Heart right ventricle (tissue), 16 donors: Measurements from ENCODE around the gene WHAMM. TPM values are rescaled to one million over a fixed set of nuclear protein-coding genes. Genes with fewer than 3 reads are reported as not detected.

Source experiments
- ATAC-seq, 8 donors: fragments of 200-7000 bp; cut with Tn5 transposase; one replicate each; pipeline ENCODE4 v1.9.1; 2020; ENCODE audit warnings: mild to moderate bottlenecking in 8 of 8, moderate library complexity in 8 of 8, moderate number of reproducible peaks in 1 of 8
- DNase-seq, 2 donors: peaks; one replicate each; pipeline ENCODE4 v3.0.0-alpha.2; 2020
- H3K27ac ChIP-seq, 10 donors: fragments of 200-600 bp; sonication (generic) in 2 of 10; one replicate each; pipeline versions ENCODE4 v1.5.0 to v1.8.0; 2020 to 2022; ENCODE audit warnings: mild to moderate bottlenecking in 3 of 10
- H3K27me3 ChIP-seq, 7 donors: fragments of 200-600 bp; one replicate each; pipeline ENCODE4 v1.8.0; 2021 to 2022; ENCODE audit warnings: mild to moderate bottlenecking in 2 of 7
- H3K36me3 ChIP-seq, 9 donors: fragments of 200-600 bp; sonication (generic) in 1 of 9; one replicate each; pipeline versions ENCODE4 v1.5.0 to v1.8.0; 2020 to 2022; ENCODE audit warnings: mild to moderate bottlenecking in 2 of 9
- H3K4me1 ChIP-seq, 9 donors: fragments of 200-600 bp; sonication (generic) in 1 of 9; one replicate each; pipeline versions ENCODE4 v1.5.0 to v1.8.0; 2020 to 2022; ENCODE audit warnings: mild to moderate bottlenecking in 4 of 9
- H3K4me3 ChIP-seq, 10 donors: fragments of 200-600 bp; sonication (generic) in 2 of 10; one replicate each; pipeline versions ENCODE4 v1.5.0 to v1.8.0; 2020 to 2022; ENCODE audit warnings: mild to moderate bottlenecking in 7 of 10, moderate library complexity in 2 of 10
- H3K9me3 ChIP-seq, 11 donors: fragments of 200-600 bp in 10 of 11; sonication (generic) in 2 of 11; one replicate each; pipeline versions ENCODE4 v1.5.0 to v1.8.0; 2013 to 2022; ENCODE audit warnings: mild to moderate bottlenecking in 2 of 11, control low read depth in 1 of 11, moderate library complexity in 1 of 11
- WGBS, 2 donors: extraction: QIAGEN DNeasy Blood & Tissue Kit; methylation state at CpG; one replicate each; pipeline ENCODE4 v1.1.7; 2013; ENCODE audit warnings: inconsistent platforms in 1 of 2; 5-methylcytosine and 5-hydroxymethylcytosine counted together
- intact Hi-C, 10 donors: fragments of 100-400 bp; cut with DNase I; formaldehyde crosslinking; loops; one replicate each; pipeline versions ENCODE4 v1.11.1 to v1.14.2; 2022
- polyA plus RNA-seq, 2 donors: library from polyadenylated mRNA; stranded (reverse); fragments of 200-250 nt; gene quantifications; one replicate each; pipeline ENCODE4 v1.2.3, GENCODE V29; 2013
- total RNA-seq, 10 donors: library from RNA; stranded (reverse); fragmentation: NEBNext Ultra II Directional in 3 of 10; extraction: Animal tissue kit (Norgen Biotek cat#: 25700) in 3 of 10; gene quantifications; one replicate each; pipeline versions ENCODE4 v1.2.1 to v1.2.4, GENCODE V29; 2021 to 2023
- TF ChIP-seq, protein P1 (sequence below), 9 donors: fragments of 200-600 bp; sonication (generic) in 2 of 9; IDR thresholded peaks; one replicate each; pipeline versions ENCODE4 v1.5.0 to v1.8.0; 2021 to 2022; ENCODE audit warnings: antibody characterized with exemption in 9 of 9, mild to moderate bottlenecking in 5 of 9, moderate library complexity in 1 of 9
- donor health status: Arrhythmogenic right ventricular cardiomyopathy.
- donor health status: ischemic (EF 13 %, LVEDD 7.1; RV severe dilation, severe dysfunction).
- donor health status: healthy with polysubstance abuse.
- donor health status: DM: no; HTN: yes; CAD: no.
- donor health status: DM: no; HTN: no; CAD: no.
- donor health status: ischemic (EF 25% LVEDD 6.9; RV normal size, moderate dysfunction).
- donor health status: ischemic (EF 25% LVEDD 5.7; RV mildly dilated, moderate dysfunction).
- donor health status: healthy.
- donor health status: DM: yes; HTN: yes; CAD: no.
- donor health status: Ischemic cardiomyopathy.
- donor health status: ischemic (EF 35%, LVEDD 5.7; RV mildly dilated, moderate dysfunction).
- donor health status: nonischemic (EF 11% LVEDD 7.7; RV severe dilation, severe dysfunction).
- donor health status: DM: yes; HTN: yes; CAD: no.
- donor health status: PGD.
- donor health status: ischemic (EF 29% LVEDD 5.4; RV normal size, mild dysfunction).
- donor health status: nonischemic (EF 23%, LVEDD 6.1; RV moderate dilation, normal function).

The WHAMM gene
- total and polyA plus RNA-seq, 12 donors = 3.2 to 8.1 (median 6.3) TPM

DNA sequence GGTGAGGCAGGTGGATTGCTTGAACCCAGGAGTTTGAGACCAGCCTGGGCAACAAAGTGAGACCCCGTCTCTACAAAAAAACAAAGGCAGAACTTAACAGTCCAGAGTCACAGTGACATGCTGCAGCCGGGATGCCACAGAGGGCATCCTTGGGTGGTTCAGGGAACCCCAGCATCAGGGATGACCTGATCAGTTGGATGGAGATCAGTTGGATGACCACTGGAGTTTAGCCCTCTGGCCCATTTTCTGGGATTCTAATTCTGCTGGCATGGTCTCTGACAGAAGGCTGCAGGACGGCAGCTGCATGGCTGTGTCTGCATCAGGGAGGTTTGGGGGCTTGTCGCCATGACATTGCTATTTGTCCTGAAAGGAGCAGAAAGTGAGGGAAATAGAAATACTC lies 19.8 kb downstream of the WHAMM start:
- peaks cover 0 to 100% (median 81%) of the 10 kb centered on the region in 9 donors for H3K36me3 ChIP-seq
- ATAC-seq (no peak), DNase-seq (no peak)
- no peak overlapping the region for H3K4me3 ChIP-seq
- no peaks in the 10 kb centered on the region for H3K27me3 ChIP-seq
- TF ChIP-seq, protein P1, sequence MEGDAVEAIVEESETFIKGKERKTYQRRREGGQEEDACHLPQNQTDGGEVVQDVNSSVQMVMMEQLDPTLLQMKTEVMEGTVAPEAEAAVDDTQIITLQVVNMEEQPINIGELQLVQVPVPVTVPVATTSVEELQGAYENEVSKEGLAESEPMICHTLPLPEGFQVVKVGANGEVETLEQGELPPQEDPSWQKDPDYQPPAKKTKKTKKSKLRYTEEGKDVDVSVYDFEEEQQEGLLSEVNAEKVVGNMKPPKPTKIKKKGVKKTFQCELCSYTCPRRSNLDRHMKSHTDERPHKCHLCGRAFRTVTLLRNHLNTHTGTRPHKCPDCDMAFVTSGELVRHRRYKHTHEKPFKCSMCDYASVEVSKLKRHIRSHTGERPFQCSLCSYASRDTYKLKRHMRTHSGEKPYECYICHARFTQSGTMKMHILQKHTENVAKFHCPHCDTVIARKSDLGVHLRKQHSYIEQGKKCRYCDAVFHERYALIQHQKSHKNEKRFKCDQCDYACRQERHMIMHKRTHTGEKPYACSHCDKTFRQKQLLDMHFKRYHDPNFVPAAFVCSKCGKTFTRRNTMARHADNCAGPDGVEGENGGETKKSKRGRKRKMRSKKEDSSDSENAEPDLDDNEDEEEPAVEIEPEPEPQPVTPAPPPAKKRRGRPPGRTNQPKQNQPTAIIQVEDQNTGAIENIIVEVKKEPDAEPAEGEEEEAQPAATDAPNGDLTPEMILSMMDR (IDR thresholded peaks at IDR 0.05) = no peak
- H3K9me3 ChIP-seq = no peaks in the 10 kb centered on the region
- peaks cover 0 to 19% (median 0%) of the 10 kb centered on the region in 9 donors for H3K4me1 ChIP-seq
- no peak overlapping the region for H3K27ac ChIP-seq
- 94 to 97% methylated on average over 4 of the region's 4 CpGs for WGBS, 2 donors
- intact Hi-C loops = no loop called here

DNA sequence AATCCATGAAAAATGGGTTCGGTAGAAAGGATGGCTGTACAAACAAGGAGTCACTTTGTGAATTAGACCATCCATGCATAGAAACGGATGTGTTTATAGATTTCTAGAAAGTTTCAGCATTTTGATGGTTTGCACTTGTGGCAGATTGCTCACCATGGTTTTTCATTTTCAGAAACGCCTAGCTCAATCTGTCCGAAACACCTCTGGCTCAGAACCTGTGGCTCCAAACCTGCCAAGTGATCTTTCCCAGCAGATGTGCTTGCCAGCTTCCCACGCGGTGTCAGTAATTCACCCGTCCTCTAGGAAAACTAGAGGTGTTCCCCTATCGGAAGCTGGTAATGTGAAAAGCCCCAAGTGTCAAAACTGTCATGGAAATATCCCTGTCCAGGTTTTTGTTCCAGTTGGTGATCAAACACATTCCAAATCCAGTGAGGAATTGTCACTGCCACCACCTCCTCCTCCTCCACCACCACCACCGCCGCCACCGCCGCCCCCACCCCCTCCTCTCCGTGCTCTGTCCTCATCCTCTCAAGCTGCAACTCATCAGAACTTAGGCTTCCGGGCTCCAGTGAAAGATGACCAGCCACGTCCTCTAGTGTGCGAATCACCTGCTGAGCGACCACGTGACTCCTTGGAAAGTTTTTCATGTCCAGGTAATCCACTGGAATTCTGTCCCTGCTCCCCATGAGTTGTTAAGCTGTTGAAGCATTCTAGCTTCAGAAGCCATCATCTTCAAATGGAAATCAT lies 21.2 kb downstream of the WHAMM start:
- no peaks in the 10 kb centered on the region for H3K27me3 ChIP-seq
- H3K4me3 ChIP-seq = no peak overlapping the region
- H3K9me3 ChIP-seq = no peaks in the 10 kb centered on the region
- TF ChIP-seq, protein P1 (IDR thresholded peaks at IDR 0.05) = no peak
- WGBS, 2 donors = 90 to 91% methylated on average over 18 of the region's 18 CpGs
- intact Hi-C loops = no loop called here
- H3K4me1 ChIP-seq = peaks cover 0 to 19% (median 0%) of the 10 kb centered on the region in 9 donors
- peaks cover 0 to 100% (median 80%) of the 10 kb centered on the region in 9 donors for H3K36me3 ChIP-seq
- ATAC-seq (no peak), DNase-seq (no peak)
- no peak overlapping the region for H3K27ac ChIP-seq

DNA sequence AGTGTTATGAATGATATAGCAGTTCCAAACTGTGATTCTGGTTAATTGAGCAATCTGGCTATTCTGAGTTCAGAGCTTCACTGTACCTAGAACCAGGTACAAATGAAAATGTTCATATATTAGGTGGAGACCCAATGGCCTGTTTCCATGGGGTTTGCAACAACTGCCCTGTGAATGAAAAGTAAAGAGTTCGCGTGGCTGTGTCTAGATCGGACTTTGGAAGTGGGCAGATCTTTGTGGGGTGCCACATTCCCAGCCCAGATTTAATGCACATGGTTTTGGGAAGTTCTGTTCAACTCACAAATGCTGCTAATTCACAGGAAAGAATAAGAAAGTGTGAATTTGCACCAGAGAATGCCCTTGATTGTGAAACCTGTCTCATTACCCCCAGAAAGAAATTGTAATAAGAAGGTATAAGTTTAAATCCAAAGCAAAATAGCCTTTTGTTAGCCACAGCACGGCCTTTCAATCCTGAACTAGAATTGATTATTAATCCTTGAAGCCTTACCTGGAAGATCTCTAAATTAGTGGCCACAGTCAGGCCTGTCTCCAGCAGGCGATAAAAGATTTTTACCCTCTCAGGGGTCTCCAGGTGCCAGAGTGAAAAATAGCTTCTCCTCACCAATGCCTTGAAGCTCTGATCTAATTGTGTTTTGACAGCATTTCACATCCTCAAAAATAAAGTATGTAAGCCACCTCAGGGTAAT lies 22.6 kb downstream of the WHAMM start:
- Histone ChIP-seq H3K36me3 (peaks cover 0 to 100% (median 84%) of the 10 kb centered on the region in 9 donors), H3K27ac (peak overlapping the region in 2 of 10 donors; percentile 29 to 42), H3K27me3 (no peaks in the 10 kb centered on the region), H3K4me3 (no peak overlapping the region), H3K4me1 (peaks cover 0 to 19% (median 0%) of the 10 kb centered on the region in 9 donors), H3K9me3 (no peaks in the 10 kb centered on the region)
- TF ChIP-seq, protein P1 (IDR thresholded peaks at IDR 0.05) = no peak
- ATAC-seq (no peak), DNase-seq (no peak)
- WGBS, 2 donors = 96 to 98% methylated on average over 5 of the region's 5 CpGs
- intact Hi-C loops = no loop called here

DNA sequence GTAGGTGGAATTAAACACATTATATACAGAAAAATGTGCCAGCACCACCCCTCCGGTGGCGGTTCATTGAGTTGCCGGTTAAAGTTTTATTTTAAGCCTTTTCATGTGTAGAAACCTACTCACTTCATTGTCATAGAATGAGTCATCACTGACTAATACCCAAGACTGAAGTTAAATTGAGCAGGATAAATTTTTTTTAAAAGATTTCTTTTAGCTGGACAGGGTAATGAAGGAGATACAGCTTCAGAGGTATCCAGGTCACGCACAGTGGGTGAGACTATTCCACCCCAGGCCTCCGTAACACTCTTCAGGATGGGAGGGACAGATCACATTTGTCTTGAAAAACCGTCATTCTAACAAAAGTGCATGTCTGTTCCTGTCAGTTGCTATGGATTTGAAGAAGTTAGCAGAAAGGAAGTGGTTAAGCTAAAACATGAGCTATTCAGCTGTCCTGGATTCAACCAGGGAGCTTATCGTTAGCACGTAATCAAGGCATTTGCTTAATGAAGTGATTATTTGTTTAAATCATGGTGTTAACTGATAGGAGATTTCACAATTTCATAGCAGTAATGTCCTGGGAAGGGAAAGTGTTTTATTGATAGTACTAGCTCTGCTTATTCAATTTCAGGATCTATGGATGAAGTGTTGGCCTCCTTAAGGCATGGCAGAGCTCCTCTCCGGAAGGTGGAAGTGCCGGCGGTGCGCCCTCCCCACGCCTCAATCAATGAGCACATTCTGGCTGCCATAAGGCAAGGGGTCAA lies 23.4 kb downstream of the WHAMM start:
- H3K9me3 ChIP-seq = no peaks in the 10 kb centered on the region
- H3K4me1 ChIP-seq = peaks cover 0 to 19% (median 0%) of the 10 kb centered on the region in 9 donors
- ATAC-seq (peak in 3 of 8 donors; percentile 10 to 46 (median 29)), DNase-seq (no peak)
- TF ChIP-seq, protein P1 (IDR thresholded peaks at IDR 0.05) = no peak
- H3K36me3 ChIP-seq = peaks cover 0 to 100% (median 84%) of the 10 kb centered on the region in 9 donors
- no peak overlapping the region for H3K4me3 ChIP-seq
- H3K27ac ChIP-seq = peak overlapping the region in 3 of 10 donors; percentile 21 to 42 (median 35)
- WGBS, 2 donors = 76 to 83% methylated on average over 13 of the region's 13 CpGs
- intact Hi-C loops = no loop called here
- H3K27me3 ChIP-seq = no peaks in the 10 kb centered on the region
